A673 (cell line): ENCODE data around the gene SLC22A15.

ENCODE experiments used
- CTCF ChIP-seq: fragments of 300-800, 200-600 bp; sonication (generic); conservative IDR thresholded peaks from 2 replicates; pipeline ENCODE4 v1.5.1; 2017; ENCODE audit warnings: low read depth, mild to moderate bottlenecking, antibody characterized with exemption, low read length, moderate library complexity, mixed read lengths
- EZH2 ChIP-seq: fragments of 200-600 bp; sonication (generic); IDR thresholded peaks from 2 replicates; pipeline ENCODE4 v1.6.1; 2017; ENCODE audit warnings: borderline replicate concordance, low read depth, mild to moderate bottlenecking, mixed read lengths, antibody characterized with exemption, low read length; ENCODE audit not compliant: poor library complexity, severe bottlenecking

GRCh38 chr1:116033322-116033721 lies 57.0 kb downstream of the SLC22A15 start:
- TF ChIP-seq CTCF (no peak), EZH2 (no peak)
